GM12801 (cell line): ENCODE measurements around the gene CHML.

Experiments used
- TF ChIP-seq, protein P1 (sequence below): IDR thresholded peaks from one replicate; pipeline ENCODE4 v1.5.1; 2011; ENCODE audit warnings: control low read depth; ENCODE audit not compliant: insufficient read length; ENCODE audit errors: extremely low read depth

Gene CHML

DNA sequence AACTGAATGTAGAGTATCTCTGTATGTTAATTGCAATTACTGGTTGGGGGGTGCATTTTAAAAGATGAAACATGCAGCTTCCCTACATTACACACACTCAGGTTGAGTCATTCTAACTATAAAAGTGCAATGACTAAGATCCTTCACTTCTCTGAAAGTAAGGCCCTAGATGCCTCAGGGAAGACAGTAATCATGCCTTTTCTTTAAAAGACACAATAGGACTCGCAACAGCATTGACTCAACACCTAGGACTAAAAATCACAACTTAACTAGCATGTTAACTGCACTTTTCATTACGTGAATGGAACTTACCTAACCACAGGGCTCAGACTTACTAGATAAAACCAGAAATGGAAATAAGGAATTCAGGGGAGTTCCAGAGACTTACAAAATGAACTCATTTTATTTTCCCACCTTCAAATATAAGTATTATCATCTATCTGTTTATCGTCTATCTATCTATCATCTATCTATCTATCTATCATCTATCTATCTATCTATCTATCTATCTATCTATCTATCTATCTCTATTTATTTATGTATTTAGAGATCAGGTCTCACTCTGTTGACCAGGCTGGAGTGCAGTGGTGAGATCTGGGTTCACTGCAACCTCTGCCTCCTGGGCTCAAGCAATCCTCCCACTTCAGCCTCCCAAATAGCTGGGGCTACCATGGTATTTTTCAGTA, 47.8 kb downstream of the CHML start:
- TF ChIP-seq, protein P1, sequence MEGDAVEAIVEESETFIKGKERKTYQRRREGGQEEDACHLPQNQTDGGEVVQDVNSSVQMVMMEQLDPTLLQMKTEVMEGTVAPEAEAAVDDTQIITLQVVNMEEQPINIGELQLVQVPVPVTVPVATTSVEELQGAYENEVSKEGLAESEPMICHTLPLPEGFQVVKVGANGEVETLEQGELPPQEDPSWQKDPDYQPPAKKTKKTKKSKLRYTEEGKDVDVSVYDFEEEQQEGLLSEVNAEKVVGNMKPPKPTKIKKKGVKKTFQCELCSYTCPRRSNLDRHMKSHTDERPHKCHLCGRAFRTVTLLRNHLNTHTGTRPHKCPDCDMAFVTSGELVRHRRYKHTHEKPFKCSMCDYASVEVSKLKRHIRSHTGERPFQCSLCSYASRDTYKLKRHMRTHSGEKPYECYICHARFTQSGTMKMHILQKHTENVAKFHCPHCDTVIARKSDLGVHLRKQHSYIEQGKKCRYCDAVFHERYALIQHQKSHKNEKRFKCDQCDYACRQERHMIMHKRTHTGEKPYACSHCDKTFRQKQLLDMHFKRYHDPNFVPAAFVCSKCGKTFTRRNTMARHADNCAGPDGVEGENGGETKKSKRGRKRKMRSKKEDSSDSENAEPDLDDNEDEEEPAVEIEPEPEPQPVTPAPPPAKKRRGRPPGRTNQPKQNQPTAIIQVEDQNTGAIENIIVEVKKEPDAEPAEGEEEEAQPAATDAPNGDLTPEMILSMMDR: no peak

DNA sequence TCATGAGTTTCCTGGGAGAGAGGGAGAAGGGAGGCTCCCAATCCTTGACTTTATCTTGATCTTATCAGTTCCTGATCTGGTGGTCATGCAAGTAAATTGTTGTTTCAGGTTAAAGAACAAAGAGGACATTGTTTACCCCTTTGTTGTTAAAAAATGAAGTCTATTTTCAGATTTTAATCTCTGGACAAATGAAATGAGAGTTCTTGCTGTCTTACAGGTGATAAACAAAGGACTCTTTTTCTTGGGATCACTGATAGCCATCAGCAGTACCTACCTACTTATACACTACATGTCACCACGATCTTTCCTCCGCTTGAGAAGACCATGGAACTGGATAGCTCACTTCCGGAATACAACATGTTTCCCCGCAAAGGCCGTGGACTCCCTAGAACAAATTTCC, 48.4 kb downstream of the CHML start:
- TF ChIP-seq, protein P1: no peak

DNA sequence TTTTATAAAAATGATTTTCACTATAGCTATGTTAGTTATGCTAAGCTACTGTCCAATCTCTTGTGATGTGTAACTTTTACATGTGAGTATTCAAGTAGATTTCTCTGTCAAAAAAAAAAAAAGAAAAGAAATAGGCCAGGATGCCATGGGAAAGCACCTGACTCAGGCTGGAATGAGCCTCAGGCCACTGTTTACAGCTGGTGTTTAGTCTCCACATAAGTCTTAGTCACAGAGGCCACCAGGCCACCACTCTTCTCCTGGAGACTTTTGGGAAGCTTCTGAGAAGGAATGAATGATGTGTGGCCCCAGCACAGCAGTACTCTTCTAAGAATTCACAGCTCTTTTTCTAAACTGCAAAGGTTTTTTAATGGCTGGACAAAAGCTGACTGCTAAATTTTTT, 48.9 kb downstream of the CHML start:
- TF ChIP-seq, protein P1: no peak

DNA sequence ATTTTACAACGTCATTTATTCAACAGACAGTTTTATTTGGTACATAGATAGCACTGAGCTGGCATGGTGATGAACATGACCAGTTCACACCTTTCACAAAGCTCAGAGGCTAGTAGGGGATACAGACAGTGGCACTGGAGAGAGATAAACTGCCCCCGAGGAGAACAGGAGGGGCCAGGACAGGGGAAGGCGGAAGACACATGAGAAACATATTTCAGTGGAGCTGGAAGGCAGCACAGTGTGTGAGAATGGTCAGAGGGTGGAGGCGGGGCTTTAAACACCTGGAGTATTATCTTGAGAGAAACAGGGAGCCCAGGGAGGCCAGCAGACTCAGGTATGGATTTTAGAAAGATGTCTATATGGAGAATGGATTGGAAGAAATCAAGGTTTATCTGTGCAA, 49.5 kb downstream of the CHML start:
- TF ChIP-seq, protein P1: no peak
